ENCODE results near the gene LETM1. TPM values are rescaled to one million over a fixed set of nuclear protein-coding genes. Genes with fewer than 3 reads are reported as not detected.
A peak's percentile ranks its signal among the peaks of the same experiment; 100 is the strongest.

LETM1 gene
- total and polyA plus RNA-seq, 12 donors = 20.7 to 117 (median 37.9) TPM

GRCh38 chr4:1841887-1842210 lies 14.1 kb downstream of the LETM1 start:
- 84 to 89% (median 87%) methylated on average over 5 to 9 of the region's 9 CpGs for WGBS, 4 donors
- Histone ChIP-seq H3K4me3 (no peak overlapping the region), H3K9me3 (replicated peaks in 1 of 3) (no peaks in the 10 kb centered on the region), H3K36me3 (replicated peaks in 1 of 2) (peaks cover 0 to 53% of the 10 kb centered on the region in 2 donors), H3K27me3 (no peaks in the 10 kb centered on the region), H3K27ac (peak overlapping the region in 2 of 5 donors; percentile 89 to 91), H3K4me1 (replicated peaks in 1 of 2) (peaks cover 22 to 24% of the 10 kb centered on the region in 2 donors)
- DNase-seq = no peak
- intact Hi-C loops (cut with DNase I) = no loop called here
- no peak for TF ChIP-seq POLR2A (IDR thresholded peaks at IDR 0.05)
- no peak for TF ChIP-seq CTCF (IDR thresholded peaks at IDR 0.05)

GRCh38 chr4:1841201-1841886 lies 14.6 kb downstream of the LETM1 start:
- H3K4me3 ChIP-seq = no peak overlapping the region
- peaks cover 22 to 24% of the 10 kb centered on the region in 2 donors for H3K4me1 ChIP-seq (replicated peaks in 1 of 2)
- no peak for TF ChIP-seq CTCF (IDR thresholded peaks at IDR 0.05)
- no peak for TF ChIP-seq POLR2A (IDR thresholded peaks at IDR 0.05)
- H3K27me3 ChIP-seq = no peaks in the 10 kb centered on the region
- H3K9me3 ChIP-seq (replicated peaks in 1 of 3) = no peaks in the 10 kb centered on the region
- WGBS, 4 donors = 92 to 94% (median 92%) methylated on average over 23 to 31 of the region's 31 CpGs
- H3K27ac ChIP-seq = peak overlapping the region in 2 of 5 donors; percentile 89 to 91
- intact Hi-C loops (cut with DNase I) = no loop called here
- DNase-seq = no peak
- H3K36me3 ChIP-seq (replicated peaks in 1 of 2) = peaks cover 0 to 54% of the 10 kb centered on the region in 2 donors

- DNase-seq = no peak
- H3K36me3 ChIP-seq (replicated peaks in 1 of 2) = peaks cover 0 to 66% of the 10 kb centered on the region in 2 donors
- 84 to 91% (median 90%) methylated on average over 7 of the region's 7 CpGs for WGBS, 4 donors
Measured at GRCh38 chr4:1839282-1839681, 16.7 kb downstream of the LETM1 start.

GRCh38 chr4:1837069-1837468 lies 18.9 kb downstream of the LETM1 start:
- Histone ChIP-seq H3K9me3 (replicated peaks in 1 of 3) (no peaks in the 10 kb centered on the region), H3K36me3 (replicated peaks in 1 of 2) (peaks cover 0 to 78% of the 10 kb centered on the region in 2 donors)

More at GRCh38 chr4:1839282-1839681, 16.7 kb downstream of the LETM1 start:
- H3K4me1 ChIP-seq (replicated peaks in 1 of 2) = peaks cover 29 to 31% of the 10 kb centered on the region in 2 donors
- intact Hi-C loops (cut with DNase I) = no loop called here
- H3K27ac ChIP-seq = no peak overlapping the region
- no peaks in the 10 kb centered on the region for H3K9me3 ChIP-seq (replicated peaks in 1 of 3)
- TF ChIP-seq CTCF (IDR thresholded peaks at IDR 0.05) = no peak
- TF ChIP-seq POLR2A (IDR thresholded peaks at IDR 0.05) = no peak
- no peaks in the 10 kb centered on the region for H3K27me3 ChIP-seq
- H3K4me3 ChIP-seq = no peak overlapping the region

More at GRCh38 chr4:1837069-1837468, 18.9 kb downstream of the LETM1 start:
- no peaks in the 10 kb centered on the region for H3K27me3 ChIP-seq
- TF ChIP-seq POLR2A (IDR thresholded peaks at IDR 0.05) (no peak), CTCF (IDR thresholded peaks at IDR 0.05) (no peak)
- H3K27ac ChIP-seq = no peak overlapping the region
- intact Hi-C loops (cut with DNase I) = no loop called here
- no peak overlapping the region for H3K4me3 ChIP-seq
- no peak for DNase-seq
- H3K4me1 ChIP-seq (replicated peaks in 1 of 2) = peaks cover 8 to 10% of the 10 kb centered on the region in 2 donors
- WGBS, 4 donors = 93 to 98% (median 97%) methylated on average over 10 of the region's 10 CpGs

Data from adrenal gland (tissue), 12 donors.